ENCODE data around the gene MAGI2. TPM values are rescaled to one million over a fixed set of nuclear protein-coding genes. Genes with fewer than 3 reads are reported as not detected.

MAGI2 gene
- total RNA-seq, 2 donors from 2014 or later, result 18.3 to 31.8 TPM

DNA sequence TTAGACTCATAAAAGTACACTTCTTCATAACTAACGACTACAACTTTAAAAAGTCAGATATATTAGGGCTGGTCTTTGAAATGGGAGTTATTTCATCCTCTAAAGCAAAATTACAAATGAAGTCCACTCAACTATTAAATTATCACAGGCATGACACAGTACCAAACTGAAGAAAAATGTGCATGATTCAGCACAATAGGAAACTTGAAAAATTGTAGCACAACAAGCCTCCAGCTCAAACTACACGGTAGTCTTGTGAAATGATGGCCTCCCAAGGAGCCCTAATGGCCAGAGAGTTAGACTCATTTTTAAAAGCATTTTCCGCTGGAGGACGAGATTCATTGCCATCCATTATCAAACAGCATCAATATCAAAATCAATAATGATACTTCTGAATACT is 76.4 kb downstream of the MAGI2 start:
- Histone ChIP-seq H3K27me3 (replicated peaks; ENCODE audit: insufficient read depth) (no peaks in the 10 kb centered on the region), H3K9me3 (no peaks in the 10 kb centered on the region), H3K4me1 (ENCODE audit: control insufficient read depth in 1 of 2, low read depth in 2 of 2) (peaks cover 0 to 8% of the 10 kb centered on the region in 2 donors), H3K4me3 (no peak overlapping the region), H3K27ac (no peak overlapping the region), H3K36me3 (no peaks in the 10 kb centered on the region)
- no peak for DNase-seq (ENCODE audit: low spot score)
- TF ChIP-seq CTCF (IDR thresholded peaks at IDR 0.05), result no peak
- ATAC-seq (ENCODE audit: insufficient number of reproducible peaks, low FRiP score, low read depth), result no peak

- TF ChIP-seq CTCF (IDR thresholded peaks at IDR 0.05), result no peak
- Histone ChIP-seq H3K4me3 (no peak overlapping the region), H3K9me3 (no peaks in the 10 kb centered on the region), H3K27ac (no peak overlapping the region), H3K4me1 (ENCODE audit: control insufficient read depth in 1 of 2, low read depth in 2 of 2) (peaks cover 0 to 10% of the 10 kb centered on the region in 2 donors), H3K27me3 (replicated peaks; ENCODE audit: insufficient read depth) (no peaks in the 10 kb centered on the region), H3K36me3 (no peaks in the 10 kb centered on the region)
- DNase-seq (ENCODE audit: low spot score), result no peak
- no peak for ATAC-seq (ENCODE audit: insufficient number of reproducible peaks, low FRiP score, low read depth)
These were observed 77.0 kb downstream of the MAGI2 start for GRCh38 chr7:79376299-79377025.

- no peak for ATAC-seq (ENCODE audit: insufficient number of reproducible peaks, low FRiP score, low read depth)
- DNase-seq (ENCODE audit: low spot score), result no peak
- Histone ChIP-seq H3K36me3 (no peaks in the 10 kb centered on the region), H3K27me3 (replicated peaks; ENCODE audit: insufficient read depth) (no peaks in the 10 kb centered on the region), H3K4me3 (no peak overlapping the region), H3K9me3 (peaks cover 3% of the 10 kb centered on the region), H3K4me1 (ENCODE audit: control insufficient read depth in 1 of 2, low read depth in 2 of 2) (no peaks in the 10 kb centered on the region), H3K27ac (no peak overlapping the region)
- no peak for TF ChIP-seq CTCF (IDR thresholded peaks at IDR 0.05)
These were observed 92.3 kb downstream of the MAGI2 start for GRCh38 chr7:79361214-79361613.

GRCh38 chr7:79359827-79360226 is 93.6 kb downstream of the MAGI2 start:
- Histone ChIP-seq H3K27ac (no peak overlapping the region), H3K9me3 (peaks cover 3% of the 10 kb centered on the region)
- no peak for TF ChIP-seq CTCF (IDR thresholded peaks at IDR 0.05)

GRCh38 chr7:79357101-79357500 is 96.4 kb downstream of the MAGI2 start:
- Histone ChIP-seq H3K27ac (no peak overlapping the region), H3K36me3 (no peaks in the 10 kb centered on the region), H3K27me3 (replicated peaks; ENCODE audit: insufficient read depth) (no peaks in the 10 kb centered on the region), H3K4me1 (ENCODE audit: control insufficient read depth in 1 of 2, low read depth in 2 of 2) (no peaks in the 10 kb centered on the region), H3K9me3 (peaks cover 3% of the 10 kb centered on the region), H3K4me3 (no peak overlapping the region)
- no peak for ATAC-seq (ENCODE audit: insufficient number of reproducible peaks, low FRiP score, low read depth)
- TF ChIP-seq CTCF (IDR thresholded peaks at IDR 0.05), result no peak
- DNase-seq (ENCODE audit: low spot score), result no peak

More at GRCh38 chr7:79359827-79360226, 93.6 kb downstream of the MAGI2 start:
- DNase-seq (ENCODE audit: low spot score) (no peak), ATAC-seq (ENCODE audit: insufficient number of reproducible peaks, low FRiP score, low read depth) (no peak)
- no peaks in the 10 kb centered on the region for H3K27me3 ChIP-seq (replicated peaks; ENCODE audit: insufficient read depth)
- no peaks in the 10 kb centered on the region for H3K36me3 ChIP-seq
- H3K4me1 ChIP-seq (ENCODE audit: control insufficient read depth in 1 of 2, low read depth in 2 of 2), result no peaks in the 10 kb centered on the region
- no peak overlapping the region for H3K4me3 ChIP-seq
